HepG2 (cell line): ENCODE results near the gene P2RX1.

ENCODE experiments used
- AHDC1 ChIP-seq: sonication (generic); formaldehyde crosslinking; IDR thresholded peaks from 2 replicates; pipeline ENCODE4 v1.5.1; 2020; ENCODE audit warnings: mild to moderate bottlenecking, missing genetic modification reagents, borderline replicate concordance
- ELF4 ChIP-seq: sonication (generic); formaldehyde crosslinking; IDR thresholded peaks from 2 replicates; pipeline ENCODE4 v1.5.0; 2020; ENCODE audit warnings: missing genetic modification reagents, mild to moderate bottlenecking, moderate library complexity, borderline replicate concordance
- REST ChIP-seq, 2 experiments: IDR thresholded peaks; 2 replicates each; pipeline ENCODE4 v1.6.1; 2011 to 2012; ENCODE audit warnings: low read length in 2 of 2, borderline replicate concordance in 1 of 2, low read depth in 1 of 2, mild to moderate bottlenecking in 1 of 2, moderate library complexity in 1 of 2
- SMAD3 ChIP-seq: sonication (generic); formaldehyde crosslinking; IDR thresholded peaks from 2 replicates; pipeline ENCODE4 v1.4.0; 2020; ENCODE audit warnings: missing genetic modification reagents

GRCh38 chr17:3929764-3930163, 13.5 kb upstream of the P2RX1 start:
- TF ChIP-seq REST (IDR thresholded peaks at IDR 0.05; ENCODE audit: borderline replicate concordance in 1 of 2, low read depth in 1 of 2, low read length in 2 of 2) (no peak), AHDC1 (no peak), ELF4 (CRISPR knock-in tag) (no peak), SMAD3 (CRISPR knock-in tag) (no peak)
